ENCODE results near the gene GLRX5.

DNA sequence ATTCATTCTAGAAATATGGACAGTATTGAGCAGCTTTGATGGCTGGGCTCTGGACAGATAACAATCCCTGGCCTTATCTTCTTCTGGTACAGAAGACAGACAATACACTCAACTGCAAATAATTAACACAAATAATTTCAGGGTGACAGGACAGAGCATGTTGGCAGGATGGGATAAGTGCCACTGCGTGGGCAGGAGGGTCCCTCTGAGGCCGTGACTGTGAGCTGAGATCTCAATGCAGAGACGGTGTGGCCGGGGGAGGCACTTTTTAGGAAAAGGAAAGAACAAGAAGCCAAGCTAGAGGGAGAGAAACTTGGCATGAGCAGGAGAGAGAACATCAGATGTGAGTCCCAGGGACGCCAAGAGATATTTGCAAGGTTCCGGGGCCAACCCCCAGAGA is 26.5 kb upstream of the GLRX5 start:
- TF ChIP-seq, protein P1, sequence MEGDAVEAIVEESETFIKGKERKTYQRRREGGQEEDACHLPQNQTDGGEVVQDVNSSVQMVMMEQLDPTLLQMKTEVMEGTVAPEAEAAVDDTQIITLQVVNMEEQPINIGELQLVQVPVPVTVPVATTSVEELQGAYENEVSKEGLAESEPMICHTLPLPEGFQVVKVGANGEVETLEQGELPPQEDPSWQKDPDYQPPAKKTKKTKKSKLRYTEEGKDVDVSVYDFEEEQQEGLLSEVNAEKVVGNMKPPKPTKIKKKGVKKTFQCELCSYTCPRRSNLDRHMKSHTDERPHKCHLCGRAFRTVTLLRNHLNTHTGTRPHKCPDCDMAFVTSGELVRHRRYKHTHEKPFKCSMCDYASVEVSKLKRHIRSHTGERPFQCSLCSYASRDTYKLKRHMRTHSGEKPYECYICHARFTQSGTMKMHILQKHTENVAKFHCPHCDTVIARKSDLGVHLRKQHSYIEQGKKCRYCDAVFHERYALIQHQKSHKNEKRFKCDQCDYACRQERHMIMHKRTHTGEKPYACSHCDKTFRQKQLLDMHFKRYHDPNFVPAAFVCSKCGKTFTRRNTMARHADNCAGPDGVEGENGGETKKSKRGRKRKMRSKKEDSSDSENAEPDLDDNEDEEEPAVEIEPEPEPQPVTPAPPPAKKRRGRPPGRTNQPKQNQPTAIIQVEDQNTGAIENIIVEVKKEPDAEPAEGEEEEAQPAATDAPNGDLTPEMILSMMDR (IDR thresholded peaks at IDR 0.05; ENCODE audit: low read depth, low read length) = no peak
- no peak for TF ChIP-seq EZH2phosphoT487 (IDR thresholded peaks at IDR 0.05; ENCODE audit: low read depth)
